HL-60/S4 (cell line): ENCODE results near the gene PLCL1.

ENCODE experiments used
- in situ Hi-C: fragments of 300-500 bp; cut with MboI; formaldehyde crosslinking; loops from 2 replicates; pipeline ENCODE4 v1.14.3; 2022; ENCODE audit warnings: low sequenced_read_pairs

Gene PLCL1

DNA sequence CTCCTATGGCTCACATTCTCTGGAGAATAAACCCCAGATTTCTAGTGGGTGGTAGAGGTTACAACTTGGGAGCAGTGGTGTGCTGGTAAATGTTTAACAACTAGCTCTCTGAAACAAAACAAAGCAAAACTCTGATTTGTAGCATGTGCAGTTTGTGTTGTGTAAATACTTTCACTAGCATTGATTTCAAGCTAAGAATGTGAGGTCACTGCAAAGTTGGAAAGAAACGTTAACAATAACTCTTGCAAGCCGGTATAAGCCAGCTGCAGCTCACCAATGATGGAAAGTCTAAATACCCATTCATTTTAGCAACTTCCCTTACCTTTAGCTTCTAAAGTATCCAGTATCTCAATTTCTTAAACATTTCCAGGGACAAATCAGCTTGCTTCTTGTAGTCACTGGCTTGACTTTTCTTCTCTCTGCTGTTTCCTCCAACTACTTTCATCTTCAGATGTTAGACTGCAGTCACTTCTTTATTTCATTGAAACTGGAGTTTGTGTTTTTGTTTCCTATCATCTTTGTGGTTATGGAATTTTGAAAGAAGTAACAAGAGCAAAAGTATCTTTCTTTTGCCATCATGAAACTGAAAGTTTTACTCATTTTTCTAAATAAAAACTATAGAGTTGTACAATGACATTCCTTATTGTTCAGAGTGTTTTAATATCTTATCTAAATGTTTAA lies 140.2 kb downstream of the PLCL1 start:
- in situ Hi-C loops = no loop called here

DNA sequence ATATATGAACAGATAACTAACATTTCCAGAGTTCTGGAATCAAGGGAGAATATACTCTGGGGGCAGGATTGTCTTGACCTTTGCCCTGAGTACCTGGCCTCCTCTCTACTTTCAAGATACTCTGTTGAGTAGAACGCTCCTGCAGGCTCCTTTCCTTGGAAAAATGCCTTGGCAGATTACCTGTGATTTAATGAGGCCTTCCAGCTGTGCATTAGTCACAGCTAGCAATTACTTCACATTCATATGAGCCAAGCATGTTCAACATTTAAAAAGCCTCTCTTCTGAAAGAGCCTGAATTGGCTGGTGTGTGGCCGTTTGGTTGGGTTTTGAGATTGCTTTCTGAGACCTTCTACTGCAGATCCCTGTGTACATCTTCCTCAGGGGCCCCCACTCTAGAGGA lies 142.2 kb downstream of the PLCL1 start:
- in situ Hi-C loops = no loop called here

DNA sequence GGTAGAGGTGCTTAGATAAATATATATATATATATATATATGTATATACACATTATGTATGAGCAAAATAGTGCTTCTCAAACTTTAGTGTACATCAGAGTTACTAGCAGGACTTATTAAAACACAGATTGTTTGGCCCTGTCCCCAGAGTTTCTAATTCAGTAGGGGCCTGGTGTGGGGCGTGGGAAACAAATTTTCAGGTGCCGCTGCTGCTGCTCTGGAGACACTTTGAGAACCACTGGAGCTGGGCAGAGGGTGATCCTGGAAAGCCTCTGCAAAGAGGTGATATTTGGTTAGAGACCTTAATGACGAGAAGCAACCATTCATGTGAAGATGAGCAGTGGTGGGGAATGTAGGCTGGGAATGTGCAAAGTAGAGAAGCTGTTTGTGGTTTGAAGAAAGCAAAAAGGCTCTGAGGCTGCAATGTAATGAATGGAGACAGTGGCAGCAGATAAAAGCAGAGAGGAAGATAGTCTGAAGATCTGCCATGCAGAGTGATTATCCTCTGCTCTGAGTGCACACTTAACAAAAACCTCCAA lies 142.9 kb downstream of the PLCL1 start:
- in situ Hi-C loops = no loop called here

DNA sequence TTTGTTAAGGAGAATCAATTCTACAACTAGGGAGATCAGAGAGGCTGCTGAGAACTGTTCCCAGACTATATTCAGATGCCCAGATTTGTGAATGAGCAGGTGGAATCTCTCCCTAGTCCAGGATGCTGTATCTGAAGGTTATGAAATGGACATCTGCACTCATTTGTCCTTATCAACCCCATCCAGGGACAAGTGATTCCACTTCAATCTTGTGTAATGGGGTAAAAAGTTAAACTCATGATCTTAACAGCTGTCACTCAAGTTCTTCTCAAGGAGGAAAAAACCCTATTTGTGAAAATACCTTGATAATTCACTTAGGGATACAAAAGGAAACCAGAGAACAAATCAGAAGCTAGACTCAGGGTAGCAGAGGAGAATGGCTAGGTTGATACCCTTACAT lies 144.8 kb downstream of the PLCL1 start:
- in situ Hi-C loops = no loop called here

DNA sequence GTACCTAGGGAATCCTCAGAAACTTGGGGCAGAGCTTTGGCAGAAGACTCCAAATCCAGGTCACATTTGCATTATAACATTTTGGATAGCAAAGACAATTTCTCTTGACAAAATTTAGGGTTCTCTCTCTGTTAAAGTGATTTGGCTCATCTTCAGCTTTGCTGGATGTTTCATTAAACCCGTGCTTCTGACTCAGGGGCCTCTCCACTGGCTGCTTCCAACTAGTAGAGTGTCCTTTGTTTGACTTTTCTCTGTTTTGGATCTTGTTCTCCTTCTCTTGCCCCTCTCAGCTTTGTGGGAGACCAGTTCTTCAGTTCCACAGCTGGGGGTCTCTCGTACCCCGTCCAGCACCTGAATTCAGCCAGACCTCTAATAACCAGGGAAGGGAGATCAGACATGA lies 145.6 kb downstream of the PLCL1 start:
- in situ Hi-C loops = no loop called here

DNA sequence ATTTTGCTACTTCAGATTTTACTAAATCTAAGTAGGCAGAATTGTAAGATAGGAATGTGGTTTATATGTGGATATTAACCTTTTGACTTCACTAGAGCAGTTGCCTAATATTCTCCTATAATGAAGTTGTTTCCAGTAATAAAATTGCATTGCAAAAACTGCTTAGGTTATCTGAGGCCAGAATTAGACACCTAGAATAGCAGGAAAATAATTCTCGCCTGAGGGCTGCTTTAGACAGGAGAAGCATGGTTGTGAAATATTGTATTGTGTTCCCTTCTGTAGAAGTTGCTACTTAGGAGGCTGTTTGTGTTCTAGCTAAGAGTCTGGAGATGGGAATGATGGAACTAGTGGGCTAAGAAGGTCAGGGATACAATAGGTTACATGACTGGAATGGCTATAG lies 146.3 kb downstream of the PLCL1 start:
- in situ Hi-C loops = no loop called here

DNA sequence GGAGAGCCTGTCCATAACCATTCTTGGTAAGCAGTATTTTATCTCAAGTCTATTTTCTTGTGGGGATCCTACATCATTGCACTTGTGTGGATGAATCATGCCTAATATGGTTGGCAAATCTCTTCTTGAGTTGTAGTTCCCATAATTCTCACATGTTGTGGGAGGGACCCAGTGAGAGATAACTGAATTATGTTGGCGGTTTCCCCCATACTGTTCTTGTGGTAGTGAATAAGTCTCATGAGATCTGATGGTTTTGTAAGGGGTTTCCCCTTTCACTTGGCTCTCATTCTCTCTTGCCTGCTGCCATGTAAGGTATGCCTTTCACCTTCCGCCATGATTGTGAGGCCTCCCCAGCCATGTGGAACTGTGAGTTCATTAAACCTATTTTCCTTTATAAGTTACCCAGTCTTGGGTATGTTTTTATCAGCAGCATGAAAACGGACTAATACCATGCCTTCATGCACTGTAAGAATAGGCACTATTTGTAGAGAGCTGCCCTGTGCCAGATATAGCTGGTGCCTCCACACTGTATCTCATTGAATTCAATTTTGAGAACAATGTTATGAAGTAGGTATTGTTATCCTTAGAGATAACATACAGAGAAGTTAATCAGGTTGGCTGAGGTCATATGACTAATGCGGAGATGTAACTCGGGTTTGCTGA lies 148.3 kb downstream of the PLCL1 start:
- in situ Hi-C loops = no loop called here

DNA sequence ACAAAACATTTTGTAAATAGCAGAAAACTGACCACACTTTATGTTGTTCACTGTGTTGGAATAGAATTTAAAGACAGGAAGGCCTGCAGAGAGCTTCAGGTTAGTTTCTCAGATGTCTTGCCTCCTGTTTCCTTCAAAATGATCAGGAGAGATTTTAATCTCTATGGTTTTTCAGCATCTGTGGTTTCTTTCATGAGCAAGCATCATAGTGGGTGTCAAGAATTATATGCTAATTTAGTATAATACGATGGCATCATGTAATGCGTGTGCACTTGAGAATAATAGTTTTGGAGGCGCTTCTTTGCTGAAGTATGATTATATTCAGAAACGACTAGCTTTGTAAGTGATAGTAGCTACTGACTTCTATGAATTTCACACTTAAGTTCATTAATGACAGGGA lies 149.9 kb downstream of the PLCL1 start:
- in situ Hi-C loops = no loop called here

DNA sequence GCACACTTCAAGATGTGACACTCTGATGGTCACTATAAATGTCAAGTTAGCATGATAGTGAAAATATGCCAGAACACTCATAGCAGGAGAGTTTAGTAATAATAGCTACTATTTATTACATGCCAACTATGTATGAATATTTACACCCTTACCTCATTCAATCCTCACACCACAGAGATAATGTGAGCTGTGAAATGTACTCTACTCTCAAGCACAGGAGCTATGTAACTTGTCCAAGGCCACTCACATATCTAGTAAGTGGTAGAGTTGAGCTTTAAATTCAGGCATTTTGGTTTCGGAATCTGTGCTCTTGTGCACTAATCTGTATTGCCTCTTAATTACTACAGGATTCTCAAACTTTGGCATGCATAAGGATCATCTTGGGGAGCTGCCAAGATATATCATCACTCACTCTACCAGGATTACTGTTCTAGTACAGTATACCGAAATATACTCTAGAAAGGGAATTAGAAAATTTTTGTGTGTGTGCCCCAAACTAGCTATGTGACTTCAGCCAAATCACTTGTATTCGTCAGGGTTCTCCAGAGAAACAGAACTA lies 154.3 kb downstream of the PLCL1 start:
- in situ Hi-C loops = no loop called here

DNA sequence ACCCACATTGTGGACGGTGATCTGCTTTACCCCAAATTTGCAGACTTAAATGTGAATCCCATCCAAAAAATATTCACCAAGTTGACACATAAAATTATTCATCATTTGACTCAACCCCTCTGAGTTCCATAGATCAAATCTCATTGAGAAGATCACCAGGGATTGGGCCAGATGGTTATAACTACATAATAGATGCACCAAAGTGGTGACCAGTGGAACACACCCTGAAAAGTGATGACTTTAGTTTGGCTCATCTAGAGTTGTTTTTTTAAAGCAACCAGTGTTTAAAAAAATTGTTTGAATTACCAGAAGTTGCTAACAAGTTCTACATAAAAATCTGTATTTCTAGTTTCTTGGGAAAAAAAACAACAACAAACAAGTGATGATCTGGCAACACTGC lies 155.0 kb downstream of the PLCL1 start:
- in situ Hi-C loops = no loop called here

DNA sequence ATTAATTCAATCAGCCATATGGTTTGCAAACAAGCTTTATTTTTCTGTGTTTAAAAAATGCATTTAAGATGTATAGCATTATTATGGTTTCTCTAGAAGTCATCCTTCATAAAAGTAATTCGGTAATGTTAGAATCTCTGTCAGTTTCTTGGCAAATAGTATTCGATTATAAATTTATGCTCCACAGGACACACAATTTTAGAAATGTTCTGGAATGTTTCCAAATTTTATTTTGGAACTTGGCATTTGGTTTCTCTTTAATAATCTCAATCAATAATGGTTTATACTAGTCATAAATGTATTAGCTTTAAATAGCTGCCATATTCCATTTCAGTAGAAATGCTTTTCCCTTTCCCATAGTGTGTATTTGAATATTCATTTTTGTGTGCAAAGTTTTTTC lies 156.4 kb downstream of the PLCL1 start:
- in situ Hi-C loops = no loop called here

DNA sequence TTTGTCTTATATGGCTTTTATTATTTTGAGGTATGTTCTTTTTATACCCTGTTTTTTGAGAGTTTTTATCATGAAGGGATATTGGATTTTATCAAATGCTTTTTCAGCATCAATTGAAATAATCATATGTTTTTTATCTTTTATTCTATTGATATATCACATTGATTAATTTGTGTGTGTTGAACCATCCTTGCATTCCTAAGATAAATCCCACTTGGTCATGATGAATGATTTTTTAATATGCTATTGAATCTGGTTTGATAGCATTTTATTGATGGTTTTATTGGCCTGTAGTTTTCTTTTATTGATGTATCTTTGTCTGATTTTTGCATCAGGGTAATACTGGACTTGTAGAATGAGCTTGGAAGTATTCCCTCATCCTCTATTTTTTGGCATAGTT lies 160.3 kb downstream of the PLCL1 start:
- in situ Hi-C loops = no loop called here

DNA sequence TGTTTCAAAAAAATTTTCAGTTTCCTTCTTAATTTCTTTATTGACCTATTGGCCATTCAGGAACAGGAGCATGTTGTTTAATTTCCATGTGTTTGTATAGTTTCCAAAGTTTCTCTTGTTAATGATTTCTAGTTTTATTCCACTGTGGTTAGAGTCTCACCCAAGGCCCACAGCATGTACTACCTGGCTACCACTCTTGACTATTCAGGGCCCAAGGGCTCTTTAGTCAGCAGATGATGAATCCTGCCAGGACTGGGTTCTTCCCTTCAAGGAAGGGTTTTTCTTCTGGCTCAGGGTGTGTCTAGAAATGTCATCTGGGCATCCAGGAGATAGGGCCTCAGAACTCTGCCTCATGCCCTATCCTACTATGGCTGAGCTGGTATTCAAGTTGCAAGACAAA lies 161.4 kb downstream of the PLCL1 start:
- in situ Hi-C loops = no loop called here

DNA sequence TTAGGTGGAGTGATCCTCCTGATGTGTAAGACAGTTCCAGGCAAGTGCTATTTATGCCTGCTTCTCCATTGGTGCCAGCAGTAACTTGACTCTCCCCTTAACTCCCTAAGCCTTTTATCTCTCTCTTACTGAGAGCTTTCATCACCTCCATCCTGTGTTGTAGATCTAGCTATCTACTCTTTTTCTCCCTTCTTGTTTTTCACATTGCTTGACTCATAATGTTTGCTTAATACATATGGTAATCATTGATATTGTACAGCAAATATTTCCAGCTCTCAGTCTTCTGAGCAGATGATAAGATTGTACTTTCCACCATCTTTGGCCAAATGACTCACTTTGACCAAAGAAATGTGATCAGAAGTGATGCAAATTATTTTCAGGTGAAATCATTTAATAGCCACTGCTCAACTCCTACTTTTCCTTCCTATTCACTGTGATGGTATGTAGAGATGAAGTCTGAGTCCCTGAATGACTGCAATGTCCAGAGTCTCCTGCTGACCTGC lies 165.0 kb downstream of the PLCL1 start:
- in situ Hi-C loops = no loop called here

DNA sequence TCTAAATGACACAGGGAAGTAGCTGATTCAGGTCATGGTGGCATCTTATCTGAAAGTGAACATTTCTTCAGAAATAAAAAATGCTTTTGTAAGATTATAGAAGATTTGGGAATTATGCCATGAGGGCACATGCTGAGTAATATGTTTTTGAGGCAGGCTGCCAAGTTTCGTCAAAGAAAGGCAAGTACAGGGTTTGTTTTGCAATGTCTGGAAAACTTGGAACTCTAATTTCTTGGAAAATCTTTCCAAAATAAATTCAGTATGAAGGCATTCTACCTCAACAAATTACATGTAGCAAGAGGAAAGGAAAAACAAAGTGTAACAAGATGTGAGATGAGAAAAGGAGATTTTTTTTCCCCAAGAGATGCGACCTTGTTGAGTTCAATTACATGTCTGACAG lies 167.7 kb downstream of the PLCL1 start:
- in situ Hi-C loops = no loop called here

DNA sequence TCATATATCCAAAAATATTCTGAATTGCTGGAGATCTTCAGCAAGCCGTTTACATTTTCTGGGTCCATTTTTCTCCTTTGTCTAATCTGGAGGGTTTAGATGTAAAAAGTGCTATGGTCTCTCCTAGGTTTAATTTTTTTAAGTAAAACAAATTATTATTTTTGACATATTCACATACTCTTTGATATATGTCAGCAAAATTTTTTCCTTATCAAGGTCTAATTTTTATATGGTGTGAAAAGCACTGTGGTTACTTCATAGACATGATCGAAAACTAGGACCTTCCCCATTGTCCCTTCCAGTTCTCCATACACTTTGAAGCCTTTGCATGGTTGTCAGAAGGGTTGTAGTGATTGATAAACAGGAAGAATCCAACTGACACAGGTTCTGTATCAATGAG lies 168.2 kb downstream of the PLCL1 start:
- in situ Hi-C loops = no loop called here

DNA sequence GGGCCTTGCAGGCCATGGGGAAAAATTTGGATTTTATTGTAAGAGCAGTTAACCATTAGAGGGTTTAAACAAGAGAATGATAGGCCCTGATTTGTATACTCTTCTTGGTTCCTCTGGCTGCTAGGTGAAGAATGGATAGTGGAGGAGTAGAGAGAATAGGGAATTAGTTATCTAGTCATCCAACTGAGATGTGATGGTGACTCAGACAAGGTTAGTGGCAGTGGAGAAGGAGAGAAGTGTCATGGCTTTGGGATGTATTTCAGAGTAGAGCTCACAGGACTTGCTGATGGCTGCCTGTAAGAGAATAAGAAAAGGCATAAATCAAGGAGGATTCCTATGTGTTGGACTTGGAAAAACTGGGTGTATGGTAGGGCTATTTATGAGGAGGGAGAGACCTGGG lies 169.4 kb downstream of the PLCL1 start:
- in situ Hi-C loops = no loop called here

DNA sequence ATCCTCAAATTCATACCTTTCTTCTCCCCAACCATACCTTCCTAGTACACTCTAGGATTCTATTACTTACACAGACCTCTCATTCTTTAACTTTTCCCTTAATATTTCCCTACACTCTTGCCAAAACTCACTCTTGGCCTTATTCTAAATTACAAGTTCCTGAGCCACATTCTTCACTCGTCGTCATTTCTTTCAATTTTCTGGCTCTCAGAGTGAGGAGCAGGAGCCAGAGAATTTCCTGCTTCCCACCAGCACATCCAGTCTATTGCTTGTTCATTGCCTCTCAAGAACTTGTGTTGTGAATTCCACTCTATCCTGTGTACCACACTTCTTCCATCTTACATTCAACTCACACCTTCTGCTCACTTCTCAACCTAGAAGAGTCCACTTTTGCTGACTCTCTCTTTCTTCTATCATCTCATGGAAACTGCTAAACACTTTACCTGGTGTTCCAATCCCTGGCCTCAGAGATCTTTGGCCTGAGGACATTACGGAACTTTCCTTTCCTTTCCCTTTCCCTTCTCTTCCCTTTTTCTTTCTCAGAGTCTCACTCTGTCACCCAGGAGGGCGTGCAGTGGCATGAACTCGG lies 171.6 kb downstream of the PLCL1 start:
- in situ Hi-C loops = no loop called here

DNA sequence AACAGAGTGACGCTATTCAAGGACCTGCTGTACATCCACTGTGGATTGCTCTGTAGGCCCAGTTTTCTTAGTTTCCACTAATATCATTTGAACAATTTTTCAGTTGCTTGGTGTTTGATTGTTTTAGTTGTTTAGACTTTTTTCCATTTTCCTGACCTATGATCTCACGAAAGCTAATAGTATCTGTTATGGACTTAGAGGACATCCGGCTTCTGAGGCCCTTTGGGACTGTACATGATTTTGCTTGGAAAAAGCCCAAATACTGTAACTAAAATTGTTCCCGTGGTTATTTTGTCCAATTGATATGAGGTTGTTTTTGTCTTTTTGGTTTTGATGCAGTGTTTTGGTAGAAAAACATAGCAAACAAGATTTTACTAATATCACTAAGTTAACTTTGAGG lies 174.6 kb downstream of the PLCL1 start:
- in situ Hi-C loops = no loop called here

DNA sequence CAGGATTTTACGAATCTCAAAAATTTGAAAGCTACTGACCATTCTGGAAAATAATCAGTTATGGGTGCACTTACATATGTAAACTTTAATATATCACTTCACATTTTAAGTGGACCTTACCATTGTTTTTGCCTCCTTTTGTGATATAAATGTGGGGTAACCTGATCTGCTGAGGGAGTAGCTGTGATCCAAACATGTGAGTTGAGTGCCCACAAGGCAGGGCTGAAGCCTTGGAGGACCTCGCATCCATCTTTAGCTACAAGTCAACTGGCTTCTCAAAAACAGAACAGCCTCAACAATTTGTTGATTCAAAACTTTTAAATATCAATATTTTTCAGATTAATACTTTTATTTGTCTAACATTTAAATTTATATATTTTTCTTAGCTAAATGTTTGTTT lies 178.2 kb downstream of the PLCL1 start:
- in situ Hi-C loops = no loop called here

DNA sequence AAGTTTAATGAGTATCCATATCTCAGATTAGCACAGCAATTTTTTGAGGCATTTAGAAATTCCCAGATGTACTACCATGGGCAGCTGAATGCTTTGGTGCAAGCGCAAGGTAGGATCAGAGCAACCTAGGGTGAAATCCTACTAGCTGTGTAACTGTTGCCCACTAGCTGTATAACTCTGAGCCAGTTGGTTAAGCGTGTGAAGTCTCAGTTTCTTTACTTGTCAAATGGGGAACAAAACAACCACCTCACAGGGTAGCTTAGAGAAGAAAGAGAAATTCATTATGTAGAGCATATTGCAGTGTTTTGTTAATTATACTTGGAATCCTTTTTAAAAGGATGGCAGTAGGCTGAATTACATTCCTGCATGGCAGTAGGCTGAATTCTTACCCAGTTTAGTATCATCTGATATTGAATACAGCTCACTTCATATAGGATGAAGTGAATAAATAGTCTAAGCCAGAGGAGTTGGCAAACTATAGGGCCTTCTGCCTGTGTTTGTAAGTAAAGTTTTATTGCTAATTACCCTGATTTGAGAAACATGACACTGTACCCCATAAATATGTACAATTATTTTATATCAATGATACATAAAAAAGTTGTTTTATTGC lies 180.7 kb downstream of the PLCL1 start:
- in situ Hi-C loops = no loop called here
